Nephron progenitor cell (in vitro differentiated cells): ENCODE data around the gene CSNK1A1L.
A peak's percentile ranks its signal among the peaks of the same experiment; 100 is the strongest.

ENCODE experiments used
- DNase-seq: peaks from one replicate; pipeline ENCODE4 v3.0.0; 2021
- H3K27ac Mint-ChIP-seq: 2 replicates; pipeline ENCODE4 v1.8.0; 2021; ENCODE audit warnings: mild to moderate bottlenecking, moderate library complexity, mixed read lengths
- H3K27me3 Mint-ChIP-seq: 2 replicates; pipeline ENCODE4 v1.8.0; 2021; ENCODE audit warnings: mild to moderate bottlenecking, low read depth, mixed read lengths; ENCODE audit not compliant: poor library complexity
- H3K36me3 Mint-ChIP-seq: 2 replicates; pipeline ENCODE4 v1.8.0; 2021; ENCODE audit warnings: low read depth, mixed read lengths
- H3K4me1 Mint-ChIP-seq: 2 replicates; pipeline ENCODE4 v1.8.0; 2021; ENCODE audit warnings: mixed read lengths
- H3K4me3 Mint-ChIP-seq: 2 replicates; pipeline ENCODE4 v1.8.0; 2021; ENCODE audit warnings: mild to moderate bottlenecking, moderate library complexity, mixed read lengths
- H3K9me3 Mint-ChIP-seq: 2 replicates; pipeline ENCODE4 v1.8.0; 2021; ENCODE audit warnings: mild to moderate bottlenecking, moderate library complexity, mixed read lengths
- CTCF ChIP-seq: fragments of 200-600 bp; sonication (generic); IDR thresholded peaks from 2 replicates; pipeline ENCODE4 v1.5.0; 2021; ENCODE audit warnings: antibody characterized with exemption

The CSNK1A1L gene

GRCh38 chr13:37136187-37136586, 30.7 kb upstream of the CSNK1A1L start:
- Mint-ChIP-seq H3K36me3 (no peaks in the 10 kb centered on the region), H3K27me3 (no peaks in the 10 kb centered on the region), H3K4me1 (peaks cover 23% of the 10 kb centered on the region), H3K4me3 (no peak overlapping the region), H3K27ac (no peak overlapping the region), H3K9me3 (peaks cover 4% of the 10 kb centered on the region)
- no peak for TF ChIP-seq CTCF
- DNase-seq = no peak

GRCh38 chr13:37134411-37135041, 29.1 kb upstream of the CSNK1A1L start:
- DNase-seq = peak; percentile 13
- Mint-ChIP-seq H3K27me3 (no peaks in the 10 kb centered on the region), H3K27ac (peak overlapping the region; percentile 16), H3K9me3 (peaks cover 4% of the 10 kb centered on the region), H3K4me1 (peaks cover 23% of the 10 kb centered on the region), H3K36me3 (no peaks in the 10 kb centered on the region), H3K4me3 (no peak overlapping the region)
- TF ChIP-seq CTCF = no peak

- H3K4me1 Mint-ChIP-seq = peaks cover 27% of the 10 kb centered on the region
- no peak for TF ChIP-seq CTCF
- H3K4me3 Mint-ChIP-seq = no peak overlapping the region
- DNase-seq = no peak
- H3K9me3 Mint-ChIP-seq = no peaks in the 10 kb centered on the region
- H3K27me3 Mint-ChIP-seq = no peaks in the 10 kb centered on the region
- H3K27ac Mint-ChIP-seq = no peak overlapping the region
- no peaks in the 10 kb centered on the region for H3K36me3 Mint-ChIP-seq
These were observed 26.7 kb upstream of the CSNK1A1L start for GRCh38 chr13:37132211-37132610.

GRCh38 chr13:37131092-37131491, 25.6 kb upstream of the CSNK1A1L start:
- no peaks in the 10 kb centered on the region for H3K36me3 Mint-ChIP-seq
- no peak overlapping the region for H3K4me3 Mint-ChIP-seq
- DNase-seq = no peak
- H3K9me3 Mint-ChIP-seq = no peaks in the 10 kb centered on the region
- H3K27me3 Mint-ChIP-seq = no peaks in the 10 kb centered on the region
- TF ChIP-seq CTCF = no peak
- H3K4me1 Mint-ChIP-seq = peaks cover 37% of the 10 kb centered on the region
- no peak overlapping the region for H3K27ac Mint-ChIP-seq

- Mint-ChIP-seq H3K4me1 (peaks cover 29% of the 10 kb centered on the region), H3K27ac (no peak overlapping the region), H3K4me3 (no peak overlapping the region), H3K9me3 (no peaks in the 10 kb centered on the region), H3K27me3 (no peaks in the 10 kb centered on the region), H3K36me3 (no peaks in the 10 kb centered on the region)
- no peak for DNase-seq
- TF ChIP-seq CTCF = no peak
These were observed 24.4 kb upstream of the CSNK1A1L start for GRCh38 chr13:37129866-37130265.

- Mint-ChIP-seq H3K36me3 (no peaks in the 10 kb centered on the region), H3K9me3 (no peaks in the 10 kb centered on the region), H3K27me3 (no peaks in the 10 kb centered on the region), H3K4me1 (peaks cover 14% of the 10 kb centered on the region), H3K27ac (no peak overlapping the region), H3K4me3 (no peak overlapping the region)
- TF ChIP-seq CTCF = no peak
- DNase-seq = no peak
These were observed 22.3 kb upstream of the CSNK1A1L start for GRCh38 chr13:37127691-37128241.
